Nephron progenitor cell (in vitro differentiated cells): Measurements from ENCODE around the gene CCBE1.
A peak's percentile ranks its signal among the peaks of the same experiment; 100 is the strongest.

Experiments used
- DNase-seq: peaks from one replicate; pipeline ENCODE4 v3.0.0; 2021
- H3K27ac Mint-ChIP-seq: 2 replicates; pipeline ENCODE4 v1.8.0; 2021; ENCODE audit warnings: mild to moderate bottlenecking, moderate library complexity, mixed read lengths
- H3K27me3 Mint-ChIP-seq: 2 replicates; pipeline ENCODE4 v1.8.0; 2021; ENCODE audit warnings: mild to moderate bottlenecking, low read depth, mixed read lengths; ENCODE audit not compliant: poor library complexity
- H3K36me3 Mint-ChIP-seq: 2 replicates; pipeline ENCODE4 v1.8.0; 2021; ENCODE audit warnings: low read depth, mixed read lengths
- H3K4me1 Mint-ChIP-seq: 2 replicates; pipeline ENCODE4 v1.8.0; 2021; ENCODE audit warnings: mixed read lengths
- H3K4me3 Mint-ChIP-seq: 2 replicates; pipeline ENCODE4 v1.8.0; 2021; ENCODE audit warnings: mild to moderate bottlenecking, moderate library complexity, mixed read lengths
- H3K9me3 Mint-ChIP-seq: 2 replicates; pipeline ENCODE4 v1.8.0; 2021; ENCODE audit warnings: mild to moderate bottlenecking, moderate library complexity, mixed read lengths
- TF ChIP-seq, protein P1 (sequence below): fragments of 200-600 bp; sonication (generic); IDR thresholded peaks from 2 replicates; pipeline ENCODE4 v1.5.0; 2021; ENCODE audit warnings: antibody characterized with exemption

CCBE1 gene

DNA sequence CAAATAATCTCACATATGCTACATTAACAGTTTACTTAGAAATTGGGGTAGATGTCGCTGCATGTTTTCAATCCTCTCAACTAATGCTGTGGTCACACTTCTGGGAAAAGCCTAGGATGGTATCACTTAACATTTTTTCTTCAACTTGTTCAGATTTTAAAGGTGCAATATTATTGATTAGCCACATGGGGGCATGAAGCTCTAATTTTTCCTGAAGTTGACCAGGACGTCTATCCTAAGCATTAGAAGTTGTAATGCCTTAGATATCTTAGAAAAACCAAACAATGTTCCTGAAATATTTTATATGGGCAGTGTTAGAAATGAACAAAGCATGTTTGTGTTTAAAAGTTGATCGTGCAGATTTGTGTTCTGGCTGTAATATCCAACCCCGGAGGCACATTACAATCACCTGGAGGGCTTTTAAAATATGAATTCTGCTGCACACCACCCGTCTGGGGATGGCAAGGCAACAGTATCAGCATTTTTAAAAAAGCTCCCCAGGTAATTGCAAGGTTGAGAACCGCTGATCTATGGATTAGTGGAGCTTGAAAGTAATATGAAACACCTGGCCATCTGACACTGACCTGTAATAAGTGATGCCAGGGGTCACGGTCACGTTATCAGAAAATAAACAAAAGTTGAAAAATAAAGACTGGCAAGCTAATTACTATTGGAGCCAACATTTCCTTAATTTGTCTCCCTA, 237.7 kb downstream of the CCBE1 start:
- Mint-ChIP-seq H3K4me3 (no peak overlapping the region), H3K27me3 (peaks cover 25% of the 10 kb centered on the region), H3K36me3 (no peaks in the 10 kb centered on the region), H3K4me1 (peaks cover 43% of the 10 kb centered on the region), H3K27ac (no peak overlapping the region), H3K9me3 (peaks cover 4% of the 10 kb centered on the region)
- TF ChIP-seq, protein P1, sequence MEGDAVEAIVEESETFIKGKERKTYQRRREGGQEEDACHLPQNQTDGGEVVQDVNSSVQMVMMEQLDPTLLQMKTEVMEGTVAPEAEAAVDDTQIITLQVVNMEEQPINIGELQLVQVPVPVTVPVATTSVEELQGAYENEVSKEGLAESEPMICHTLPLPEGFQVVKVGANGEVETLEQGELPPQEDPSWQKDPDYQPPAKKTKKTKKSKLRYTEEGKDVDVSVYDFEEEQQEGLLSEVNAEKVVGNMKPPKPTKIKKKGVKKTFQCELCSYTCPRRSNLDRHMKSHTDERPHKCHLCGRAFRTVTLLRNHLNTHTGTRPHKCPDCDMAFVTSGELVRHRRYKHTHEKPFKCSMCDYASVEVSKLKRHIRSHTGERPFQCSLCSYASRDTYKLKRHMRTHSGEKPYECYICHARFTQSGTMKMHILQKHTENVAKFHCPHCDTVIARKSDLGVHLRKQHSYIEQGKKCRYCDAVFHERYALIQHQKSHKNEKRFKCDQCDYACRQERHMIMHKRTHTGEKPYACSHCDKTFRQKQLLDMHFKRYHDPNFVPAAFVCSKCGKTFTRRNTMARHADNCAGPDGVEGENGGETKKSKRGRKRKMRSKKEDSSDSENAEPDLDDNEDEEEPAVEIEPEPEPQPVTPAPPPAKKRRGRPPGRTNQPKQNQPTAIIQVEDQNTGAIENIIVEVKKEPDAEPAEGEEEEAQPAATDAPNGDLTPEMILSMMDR = peak; percentile 76
- DNase-seq = no peak

DNA sequence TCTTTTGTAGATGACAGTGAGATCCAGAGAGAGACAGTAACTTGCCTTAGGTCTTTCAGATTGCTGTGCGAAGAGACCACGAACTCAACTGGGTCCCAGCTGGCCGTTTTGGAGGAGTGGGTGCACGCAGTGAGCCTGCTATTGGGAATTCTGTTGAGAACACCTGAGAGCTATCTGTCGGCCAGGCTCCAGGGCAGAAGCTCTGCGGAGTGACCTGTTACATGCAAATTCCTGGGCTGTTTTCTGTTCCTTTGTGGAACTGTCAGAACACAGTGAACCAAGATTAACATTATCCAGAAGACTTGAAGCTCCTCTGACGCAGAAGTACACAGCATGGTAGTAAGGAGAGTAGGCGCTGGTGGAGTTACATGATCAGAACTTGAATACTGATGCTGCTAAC, 238.6 kb downstream of the CCBE1 start:
- no peak for DNase-seq
- no peak overlapping the region for H3K27ac Mint-ChIP-seq

DNA sequence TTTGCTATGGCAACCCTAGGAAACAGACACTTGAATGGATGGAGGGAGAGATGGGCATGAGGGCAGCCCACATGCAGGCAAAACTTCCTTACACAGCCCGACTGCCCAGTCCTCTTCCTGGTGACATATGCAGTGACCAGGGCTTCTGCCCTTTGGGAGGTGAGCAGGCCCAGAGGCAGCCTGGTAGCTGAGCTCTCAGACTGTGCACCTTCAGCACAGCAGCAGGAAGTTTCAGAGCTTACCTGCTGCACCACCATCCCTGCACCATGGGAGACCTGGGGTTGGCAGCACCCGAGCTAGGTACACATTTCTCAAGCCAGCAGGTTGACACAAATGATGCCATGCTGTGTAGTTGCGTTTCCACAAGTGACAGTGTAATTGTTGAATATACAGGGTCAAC, 240.6 kb downstream of the CCBE1 start:
- TF ChIP-seq, protein P1 = no peak
- peaks cover 65% of the 10 kb centered on the region for H3K4me1 Mint-ChIP-seq
- H3K27me3 Mint-ChIP-seq = peaks cover 25% of the 10 kb centered on the region
- peaks cover 4% of the 10 kb centered on the region for H3K9me3 Mint-ChIP-seq
- H3K36me3 Mint-ChIP-seq = no peaks in the 10 kb centered on the region
- DNase-seq = no peak
- no peak overlapping the region for H3K27ac Mint-ChIP-seq
- no peak overlapping the region for H3K4me3 Mint-ChIP-seq

More for the DNA sequence above, 238.6 kb downstream of the CCBE1 start:
- TF ChIP-seq, protein P1 = no peak
- Mint-ChIP-seq H3K36me3 (no peaks in the 10 kb centered on the region), H3K4me1 (peaks cover 47% of the 10 kb centered on the region), H3K9me3 (peaks cover 4% of the 10 kb centered on the region), H3K4me3 (no peak overlapping the region), H3K27me3 (peaks cover 22% of the 10 kb centered on the region)

DNA sequence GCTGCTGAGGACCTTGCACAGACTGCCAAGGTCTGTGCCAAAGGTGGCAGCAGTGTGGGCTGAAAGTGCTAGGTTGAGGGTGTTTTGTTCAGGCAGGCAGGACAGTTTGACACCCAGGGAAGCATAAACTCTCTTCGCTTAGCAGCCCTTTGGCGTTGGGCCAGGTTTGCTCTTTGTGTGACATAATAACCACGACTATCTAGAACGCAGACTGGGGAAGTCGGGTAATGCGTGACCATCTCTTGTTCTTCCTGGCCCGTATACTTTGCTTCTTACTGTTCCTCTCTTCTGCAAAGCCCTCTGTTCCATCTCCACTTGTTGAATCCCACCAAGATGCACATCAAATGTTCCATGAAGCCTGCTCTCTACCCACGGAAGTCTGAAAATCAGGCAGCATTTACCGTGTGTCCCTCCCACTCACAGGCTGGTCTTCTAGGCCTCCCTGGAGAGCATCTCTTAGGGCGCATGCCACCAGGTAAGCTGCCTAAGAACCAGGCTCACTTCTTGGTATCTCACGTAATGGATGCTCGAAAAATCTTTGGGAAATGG, 241.4 kb downstream of the CCBE1 start:
- H3K4me3 Mint-ChIP-seq = no peak overlapping the region
- peaks cover 31% of the 10 kb centered on the region for H3K27me3 Mint-ChIP-seq
- TF ChIP-seq, protein P1 = no peak
- H3K36me3 Mint-ChIP-seq = no peaks in the 10 kb centered on the region
- H3K27ac Mint-ChIP-seq = no peak overlapping the region
- peaks cover 4% of the 10 kb centered on the region for H3K9me3 Mint-ChIP-seq
- peaks cover 66% of the 10 kb centered on the region for H3K4me1 Mint-ChIP-seq
- DNase-seq = no peak

DNA sequence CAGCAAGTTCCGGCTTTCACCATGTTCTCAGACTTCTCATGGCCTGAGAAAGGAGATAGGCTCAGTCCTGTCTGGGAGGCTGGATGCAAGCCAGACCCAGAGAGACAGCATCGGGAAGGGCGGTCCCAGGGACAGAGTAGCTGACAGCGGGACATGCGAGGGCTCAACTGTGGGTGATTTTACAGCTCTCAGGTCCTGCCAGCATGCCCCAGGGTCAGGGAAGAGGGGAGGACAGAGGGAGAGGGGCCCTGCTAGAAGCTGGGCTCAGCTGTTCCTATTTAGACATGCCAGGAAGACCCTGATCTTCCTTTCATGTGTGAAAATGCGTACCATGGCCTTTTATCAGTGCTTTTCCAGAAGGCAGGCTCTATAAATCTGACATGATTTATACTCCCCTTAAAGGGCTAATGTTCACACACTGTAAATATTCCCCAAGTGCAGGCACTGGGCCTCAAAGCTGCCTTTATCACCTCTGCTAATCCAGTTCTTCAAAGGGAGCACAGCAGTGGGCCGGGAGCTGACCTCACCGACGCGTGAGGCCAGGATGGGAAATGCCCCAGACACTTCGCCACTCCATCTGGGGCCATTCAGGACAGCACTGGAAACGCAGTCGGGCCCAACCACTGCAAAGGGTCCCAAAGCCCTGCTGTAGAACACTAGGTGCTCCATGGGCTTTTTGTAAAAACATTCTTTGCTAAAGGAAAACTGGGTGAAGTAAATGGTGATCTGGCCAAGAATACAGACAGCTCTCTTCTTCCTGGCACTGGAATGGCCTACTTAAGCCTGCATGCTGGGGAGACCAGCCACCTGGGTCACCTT, 242.1 kb downstream of the CCBE1 start:
- TF ChIP-seq, protein P1 = no peak
- Mint-ChIP-seq H3K36me3 (no peaks in the 10 kb centered on the region), H3K9me3 (peaks cover 4% of the 10 kb centered on the region), H3K27me3 (peaks cover 31% of the 10 kb centered on the region), H3K27ac (peak overlapping the region; percentile 56), H3K4me1 (peaks cover 61% of the 10 kb centered on the region), H3K4me3 (peak overlapping the region; percentile 19)
- DNase-seq = peak; percentile 38
